PC-9 (cell line): ENCODE data around the gene SPA17. TPM values are rescaled to one million over a fixed set of nuclear protein-coding genes. Genes with fewer than 3 reads are reported as not detected.

Source experiments
- BruUV-seq: library from RNA; stranded (reverse); fragments of 400-500 nt; replicated peaks from 2 replicates; lab custom pipeline; 2021; lab: Mats Ljungman, UMichigan
- CTCF ChIA-PET: fragments of 300-600 bp; sonication (Branson Sonifier 250); formaldehyde crosslinking; loops from one replicate; lab custom pipeline; 2022; ENCODE audit warnings: antibody characterized with exemption; lab: Charles Lee
- POLR2A ChIA-PET: fragments of 300-600 bp; sonication (Branson Sonifier 250); formaldehyde crosslinking; loops from one replicate; lab custom pipeline; 2022; ENCODE audit warnings: antibody characterized with exemption; ENCODE audit not compliant: unreplicated experiment; lab: Charles Lee
- DNase-seq, 2 experiments: peaks; one replicate each; pipeline versions ENCODE4 v3.0.0 to v3.0.0-alpha.2; 2015 to 2022; ENCODE audit warnings: mixed read lengths in 1 of 2
- H2AFZ ChIP-seq: fragments of 200-600 bp; sonication (generic); 2 replicates; pipeline ENCODE4 v1.8.1; 2017; ENCODE audit warnings: antibody characterized with exemption
- H3F3A ChIP-seq: fragments of 200-600 bp; sonication (generic); 2 replicates; pipeline ENCODE4 v1.8.1; 2017; ENCODE audit warnings: antibody characterized with exemption, mild to moderate bottlenecking, low read depth; ENCODE audit not compliant: insufficient read depth
- H3K27ac ChIP-seq: fragments of 200-600 bp; sonication (generic); 2 replicates; pipeline ENCODE4 v1.6.1; 2016; ENCODE audit warnings: mixed run types
- H3K27me3 ChIP-seq: fragments of 200-600 bp; sonication (generic); 2 replicates; pipeline ENCODE4 v1.6.1; 2016; ENCODE audit warnings: low read depth, mixed run types; ENCODE audit not compliant: insufficient read depth
- H3K36me3 ChIP-seq: fragments of 200-600 bp; sonication (generic); 2 replicates; pipeline ENCODE4 v1.6.1; 2016; ENCODE audit warnings: low read depth, mixed run types
- H3K4me1 ChIP-seq: fragments of 200-600 bp; sonication (generic); replicated peaks from 2 replicates; pipeline ENCODE4 v1.6.1; 2016; ENCODE audit warnings: mixed run types; ENCODE audit not compliant: insufficient read depth
- H3K4me2 ChIP-seq: fragments of 200-600 bp; sonication (generic); 2 replicates; pipeline ENCODE4 v1.6.1; 2017; ENCODE audit warnings: mixed run types
- H3K4me3 ChIP-seq: fragments of 200-600 bp; sonication (generic); 2 replicates; pipeline ENCODE4 v1.6.1; 2016; ENCODE audit warnings: mixed run types
- H3K79me2 ChIP-seq: fragments of 200-600 bp; sonication (generic); 2 replicates; pipeline ENCODE4 v1.6.1; 2017; ENCODE audit warnings: low read depth, mixed run types
- H3K9me2 ChIP-seq: fragments of 200-600 bp; sonication (generic); 2 replicates; pipeline ENCODE4 v1.8.1; 2017; ENCODE audit warnings: mild to moderate bottlenecking; ENCODE audit not compliant: insufficient read depth
- H3K9me3 ChIP-seq: fragments of 200-600 bp; sonication (generic); 2 replicates; pipeline ENCODE4 v1.8.1; 2016; ENCODE audit warnings: low read depth; ENCODE audit not compliant: insufficient read depth
- H4K20me1 ChIP-seq: fragments of 200-600 bp; sonication (generic); 2 replicates; pipeline ENCODE4 v1.8.1; 2017; ENCODE audit not compliant: insufficient read depth
- CTCF ChIP-seq: fragments of 200-600 bp; sonication (generic); conservative IDR thresholded peaks from 2 replicates; pipeline ENCODE4 v1.6.1; 2017; ENCODE audit warnings: mixed run types, antibody characterized with exemption, mild to moderate bottlenecking, moderate library complexity
- EZH2 ChIP-seq: fragments of 200-600 bp; sonication (generic); IDR thresholded peaks from 2 replicates; pipeline ENCODE4 v1.8.0; 2017; ENCODE audit warnings: antibody characterized with exemption, low read depth
- intact Hi-C: fragments of 100-400 bp; cut with micrococcal nuclease; formaldehyde crosslinking; loops from one replicate; pipeline ENCODE4 v1.10.0; 2022; ENCODE audit not compliant: unreplicated experiment
- total RNA-seq: library from RNA; stranded (reverse); gene quantifications from 2 replicates; pipeline ENCODE4 v1.2.3, GENCODE V29; 2021

SPA17 gene
- total RNA-seq, 1 experiment from 2014 or later: 15.7 TPM

- Histone ChIP-seq H3K4me3 (no peak overlapping the region), H4K20me1 (peaks cover 6% of the 10 kb centered on the region; the same call in 1 of the 2 replicates), H3K27me3 (no peaks in the 10 kb centered on the region), H3K79me2 (peaks cover under 1% of the 10 kb centered on the region; the same call in 1 of the 2 replicates), H3K4me2 (no peak overlapping the region), H2AFZ (no peak overlapping the region), H3K4me1 (no peaks in the 10 kb centered on the region), H3K27ac (no peak overlapping the region), H3K9me2 (no peaks in the 10 kb centered on the region), H3K9me3 (no peaks in the 10 kb centered on the region), H3F3A (no peaks in the 10 kb centered on the region; the same call in 1 of the 2 replicates), H3K36me3 (peaks cover 13% of the 10 kb centered on the region)
- BruUV-seq: no TSS peak
- no peak for DNase-seq
- POLR2A ChIA-PET: no interaction called here
- TF ChIP-seq EZH2 (no peak), CTCF (no peak)
- intact Hi-C loops: no loop called here
- CTCF ChIA-PET: no interaction called here
These were observed 43.7 kb upstream of the SPA17 start for GRCh38 chr11:124629961-124630360.

- Histone ChIP-seq H3K9me2 (no peaks in the 10 kb centered on the region), H3K9me3 (no peaks in the 10 kb centered on the region), H3K27ac (no peak overlapping the region), H3K4me1 (no peaks in the 10 kb centered on the region), H3K36me3 (peaks cover 13% of the 10 kb centered on the region), H3K4me3 (no peak overlapping the region), H4K20me1 (peaks cover 6% of the 10 kb centered on the region; the same call in 1 of the 2 replicates), H3K4me2 (no peak overlapping the region), H3F3A (peaks cover 3% of the 10 kb centered on the region; the same call in 1 of the 2 replicates), H3K27me3 (no peaks in the 10 kb centered on the region), H3K79me2 (no peaks in the 10 kb centered on the region), H2AFZ (no peak overlapping the region)
- no peak for TF ChIP-seq EZH2
- peak; percentile 44; the same call in 1 of the 2 replicates for TF ChIP-seq CTCF
- POLR2A ChIA-PET: no interaction called here
- BruUV-seq: no TSS peak
- DNase-seq: no peak
- intact Hi-C loops: no loop called here
- CTCF ChIA-PET: no interaction called here
These were observed 40.3 kb upstream of the SPA17 start for GRCh38 chr11:124633355-124633754.

- no peaks in the 10 kb centered on the region for H3K79me2 ChIP-seq
- no peak for TF ChIP-seq CTCF
- TF ChIP-seq EZH2: no peak
- H3K4me1 ChIP-seq: no peaks in the 10 kb centered on the region
- H3K9me2 ChIP-seq: no peaks in the 10 kb centered on the region
- H3K4me2 ChIP-seq: no peak overlapping the region
- H3K9me3 ChIP-seq: no peaks in the 10 kb centered on the region
- ChIA-PET CTCF (no interaction called here), POLR2A (no interaction called here)
- intact Hi-C loops: no loop called here
- no peak overlapping the region for H3K4me3 ChIP-seq
- peaks cover 7% of the 10 kb centered on the region; the same call in 1 of the 2 replicates for H3F3A ChIP-seq
- no TSS peak for BruUV-seq
- no peak overlapping the region for H3K27ac ChIP-seq
- no peaks in the 10 kb centered on the region for H3K27me3 ChIP-seq
- peaks cover 6% of the 10 kb centered on the region; the same call in 1 of the 2 replicates for H4K20me1 ChIP-seq
- H3K36me3 ChIP-seq: peaks cover 13% of the 10 kb centered on the region; the same call in 1 of the 2 replicates
- H2AFZ ChIP-seq: no peak overlapping the region
- DNase-seq: no peak
These were observed 37.8 kb upstream of the SPA17 start for GRCh38 chr11:124635932-124636331.
